Fibroblast of skin of left quadriceps (primary cell): Measurements from ENCODE around the gene CPA3.

Experiments used
- DNase-seq, 2 experiments: peaks; one replicate each; pipeline ENCODE4 v3.0.0-alpha.2; 2013; ENCODE audit warnings: low read depth in 2 of 2

The CPA3 gene, protein sequence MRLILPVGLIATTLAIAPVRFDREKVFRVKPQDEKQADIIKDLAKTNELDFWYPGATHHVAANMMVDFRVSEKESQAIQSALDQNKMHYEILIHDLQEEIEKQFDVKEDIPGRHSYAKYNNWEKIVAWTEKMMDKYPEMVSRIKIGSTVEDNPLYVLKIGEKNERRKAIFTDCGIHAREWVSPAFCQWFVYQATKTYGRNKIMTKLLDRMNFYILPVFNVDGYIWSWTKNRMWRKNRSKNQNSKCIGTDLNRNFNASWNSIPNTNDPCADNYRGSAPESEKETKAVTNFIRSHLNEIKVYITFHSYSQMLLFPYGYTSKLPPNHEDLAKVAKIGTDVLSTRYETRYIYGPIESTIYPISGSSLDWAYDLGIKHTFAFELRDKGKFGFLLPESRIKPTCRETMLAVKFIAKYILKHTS

DNA sequence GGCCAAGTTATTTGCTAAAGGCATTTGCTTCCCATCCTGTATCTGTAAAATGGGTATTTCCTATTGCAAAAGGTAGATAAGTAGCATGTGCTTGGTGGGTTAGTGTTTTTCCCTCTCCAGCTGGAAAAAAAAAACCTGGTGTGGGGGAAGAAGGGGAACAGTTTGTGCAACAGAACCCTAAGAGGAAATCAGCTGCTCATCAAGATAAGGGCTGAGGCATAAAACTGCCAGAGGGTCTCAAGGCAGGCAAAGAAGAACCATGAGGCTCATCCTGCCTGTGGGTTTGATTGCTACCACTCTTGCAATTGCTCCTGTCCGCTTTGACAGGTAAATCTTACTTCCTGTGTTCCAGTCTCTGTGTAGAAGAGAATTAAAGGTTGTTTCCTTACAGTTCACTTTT, at the start of gene CPA3:
Gene CPA3, plus strand, starts transcription at position 248 of the 400 bp plus-strand sequence. Its CDS starts 12 bp downstream, at position 260.
- DNase-seq: no peak

GRCh38 chr3:148815316-148816110, 49.6 kb upstream of the CPA3 start:
- DNase-seq: no peak

GRCh38 chr3:148816427-148816826, 48.7 kb upstream of the CPA3 start:
- DNase-seq: no peak

GRCh38 chr3:148816981-148817525, 48.0 kb upstream of the CPA3 start:
- no peak for DNase-seq

DNA sequence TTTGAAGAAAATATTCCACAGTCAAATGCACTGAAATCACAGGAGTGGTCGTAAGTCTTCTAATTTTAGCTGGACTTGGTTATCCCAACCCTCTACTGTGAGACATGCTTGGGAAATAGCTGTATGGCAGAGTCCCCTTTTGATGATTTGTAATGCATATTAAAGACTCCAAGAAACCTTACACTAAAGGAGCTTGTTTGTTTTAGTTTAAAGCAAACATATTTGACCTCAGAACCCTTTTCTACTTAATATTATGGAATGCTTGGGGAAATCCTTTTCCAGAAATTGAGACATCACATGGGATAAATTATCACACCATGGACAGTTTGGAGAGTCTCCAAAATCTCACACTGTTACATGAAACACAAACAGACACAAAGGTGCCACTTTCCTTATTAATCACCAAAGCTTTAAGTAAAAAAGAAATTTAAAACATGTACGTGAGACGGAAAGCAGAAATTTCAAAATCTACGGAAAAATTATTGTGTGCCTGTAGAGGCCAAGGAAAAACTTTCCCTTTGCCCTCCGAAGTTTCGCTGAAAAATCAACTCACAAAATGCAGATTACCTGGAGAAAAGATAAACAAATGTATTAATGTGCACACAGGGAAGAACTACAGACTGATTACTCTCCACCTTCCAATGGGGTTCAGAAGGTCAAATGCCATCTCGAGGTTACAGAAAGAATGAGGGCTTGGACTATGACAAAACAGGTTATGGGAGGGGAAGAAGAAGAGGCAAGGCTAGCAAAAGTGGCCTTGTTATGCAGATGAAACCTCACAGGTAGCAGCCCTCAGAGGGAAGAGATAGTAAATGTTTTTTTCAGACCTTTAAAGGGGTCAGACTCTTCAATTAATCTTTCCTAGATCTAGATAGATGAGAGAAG, 44.5 kb upstream of the CPA3 start:
- DNase-seq: no peak

DNA sequence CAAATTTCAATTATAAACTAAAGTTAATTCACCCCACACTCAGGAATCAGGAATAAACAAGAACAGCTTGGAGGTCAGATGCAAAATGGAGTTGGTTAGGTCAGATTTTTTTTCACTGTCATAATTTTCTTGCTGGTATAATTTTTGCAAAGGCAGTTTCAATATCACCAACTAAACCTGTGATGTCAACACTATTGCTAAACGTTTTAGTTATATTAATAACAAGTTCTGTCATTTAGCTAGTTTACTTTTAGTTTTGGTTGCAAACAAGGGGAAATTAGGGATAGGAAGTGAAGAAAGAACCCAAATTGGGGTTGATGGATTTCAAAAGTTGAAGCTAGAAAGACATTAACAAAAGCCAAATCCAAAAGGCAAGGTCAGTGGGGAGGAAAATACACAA, 42.1 kb upstream of the CPA3 start:
- no peak for DNase-seq

GRCh38 chr3:148825476-148825875, 39.6 kb upstream of the CPA3 start:
- no peak for DNase-seq

DNA sequence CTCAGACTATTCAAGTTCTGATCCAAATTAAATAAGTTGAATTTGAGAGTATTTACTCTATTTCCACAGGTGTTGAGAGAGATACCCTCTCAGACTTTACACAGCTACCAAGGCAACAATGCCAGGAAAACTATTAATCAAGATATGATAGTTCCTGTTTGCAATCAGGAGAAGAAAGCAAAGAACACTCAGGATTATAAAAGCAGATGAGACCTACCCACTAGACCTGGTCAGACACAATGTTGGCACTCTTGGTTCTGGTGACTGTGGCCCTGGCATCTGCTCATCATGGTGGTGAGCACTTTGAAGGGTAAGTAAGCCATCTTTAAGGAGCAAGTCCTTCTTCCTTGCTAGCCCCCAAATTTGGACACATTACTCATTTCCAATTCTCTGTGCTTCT, 37.5 kb upstream of the CPA3 start, which contains the start of gene CPB1:
Gene CPB1, plus strand, starts transcription at position 227 of the 400 bp plus-strand sequence. Its CDS starts 13 bp downstream, at position 240.
- no peak for DNase-seq

GRCh38 chr3:148828136-148828690, 36.9 kb upstream of the CPA3 start:
- DNase-seq: no peak

DNA sequence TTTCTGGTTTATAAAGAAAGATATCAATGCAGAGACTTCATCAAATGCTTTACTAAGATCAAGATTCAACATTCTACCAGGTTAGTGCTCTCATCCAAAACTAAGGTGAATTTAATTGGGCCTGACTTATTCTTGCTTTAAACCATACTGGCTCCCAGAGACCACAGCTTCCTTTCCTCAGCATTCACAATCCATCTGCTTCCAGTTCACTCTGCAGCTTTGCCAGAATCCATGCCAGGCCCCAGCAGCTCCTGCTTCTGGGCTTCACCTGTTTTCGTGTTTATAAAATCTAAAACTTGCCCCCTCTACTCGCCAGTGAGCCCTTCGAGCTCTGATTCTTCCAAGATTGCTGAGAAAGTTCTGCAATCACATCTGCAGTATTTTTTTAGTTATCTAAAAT, 35.2 kb upstream of the CPA3 start:
- DNase-seq: no peak

DNA sequence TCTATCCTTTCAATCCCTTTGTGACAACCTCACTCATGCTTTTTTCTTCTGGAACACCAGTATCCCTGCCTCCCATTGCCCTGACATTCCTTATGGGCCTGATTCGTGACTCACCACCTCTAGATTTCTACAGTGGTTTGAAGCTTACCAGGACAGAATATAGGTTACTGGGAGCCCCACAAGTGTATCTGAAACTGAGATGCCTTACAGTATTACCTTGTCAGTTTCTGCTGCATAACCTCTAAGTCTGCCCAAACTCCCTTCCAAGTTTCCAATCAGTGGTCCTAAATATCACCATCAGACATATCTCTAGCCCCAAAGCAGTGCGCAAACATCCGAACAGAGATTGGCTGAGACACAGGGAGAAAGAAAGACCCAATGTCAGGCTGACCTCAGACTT, 31.9 kb upstream of the CPA3 start:
- no peak for DNase-seq

GRCh38 chr3:148839805-148840204, 25.3 kb upstream of the CPA3 start:
- no peak for DNase-seq

DNA sequence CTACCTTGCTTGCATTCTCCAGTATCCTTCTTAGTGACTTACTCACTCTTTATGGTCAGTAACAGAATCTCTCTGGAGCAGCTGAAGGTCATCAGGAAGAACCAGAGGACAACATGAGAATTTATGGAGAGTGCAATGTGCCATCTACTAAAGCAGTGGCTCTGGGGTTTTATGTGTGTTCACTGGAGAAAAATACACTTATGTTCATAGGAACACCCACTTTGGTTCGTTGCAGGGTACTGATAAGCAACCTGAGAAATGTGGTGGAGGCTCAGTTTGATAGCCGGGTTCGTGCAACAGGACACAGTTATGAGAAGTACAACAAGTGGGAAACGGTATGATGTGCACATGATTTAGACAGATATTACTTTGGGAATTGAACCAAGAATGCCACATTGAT, 24.6 kb upstream of the CPA3 start:
- no peak for DNase-seq

- no peak for DNase-seq
Observed at GRCh38 chr3:148845756-148846395, 19.2 kb upstream of the CPA3 start.

DNA sequence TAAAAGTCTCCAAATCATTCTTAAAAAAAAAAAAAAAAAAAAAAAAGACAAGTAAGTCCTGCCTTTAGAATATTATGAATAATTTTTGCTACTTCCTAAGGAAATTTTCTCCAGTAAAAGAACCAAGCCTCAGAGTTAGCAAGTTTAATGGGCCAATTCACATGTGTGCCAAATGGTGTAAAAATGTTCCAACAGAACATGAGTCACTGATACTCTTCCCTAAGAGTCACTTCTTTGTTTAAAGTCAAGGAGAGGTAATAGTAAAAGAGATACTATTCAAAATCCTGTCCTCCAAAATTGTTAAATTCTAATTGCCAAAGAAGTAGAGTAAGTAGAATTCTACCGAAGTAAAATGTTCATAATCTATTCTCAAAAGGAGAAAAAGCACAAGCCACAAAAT, 17.7 kb upstream of the CPA3 start:
- DNase-seq: no peak

DNA sequence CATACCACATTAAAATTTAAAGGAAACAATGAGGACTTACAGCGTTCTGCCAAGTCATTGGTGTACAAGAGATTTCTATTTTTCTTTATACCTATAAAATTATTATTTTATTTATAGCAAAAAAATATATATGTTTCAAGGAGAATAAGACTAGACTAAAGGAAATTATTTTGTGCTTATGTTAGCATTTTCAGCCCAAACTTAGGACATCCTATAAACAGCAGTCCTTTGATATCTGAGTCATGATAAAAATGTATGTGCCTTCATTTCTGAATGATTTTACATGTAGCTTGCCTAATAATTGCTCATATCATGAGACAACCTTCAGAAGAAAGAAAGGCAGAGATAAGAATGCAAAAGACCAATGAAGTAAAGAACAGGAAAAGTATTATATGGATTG, 16.7 kb upstream of the CPA3 start:
- DNase-seq: no peak

GRCh38 chr3:148852271-148852992, 12.7 kb upstream of the CPA3 start:
- no peak for DNase-seq

GRCh38 chr3:148853076-148853475, 12.0 kb upstream of the CPA3 start:
- no peak for DNase-seq

GRCh38 chr3:148854061-148854460, 11.0 kb upstream of the CPA3 start:
- no peak for DNase-seq

DNA sequence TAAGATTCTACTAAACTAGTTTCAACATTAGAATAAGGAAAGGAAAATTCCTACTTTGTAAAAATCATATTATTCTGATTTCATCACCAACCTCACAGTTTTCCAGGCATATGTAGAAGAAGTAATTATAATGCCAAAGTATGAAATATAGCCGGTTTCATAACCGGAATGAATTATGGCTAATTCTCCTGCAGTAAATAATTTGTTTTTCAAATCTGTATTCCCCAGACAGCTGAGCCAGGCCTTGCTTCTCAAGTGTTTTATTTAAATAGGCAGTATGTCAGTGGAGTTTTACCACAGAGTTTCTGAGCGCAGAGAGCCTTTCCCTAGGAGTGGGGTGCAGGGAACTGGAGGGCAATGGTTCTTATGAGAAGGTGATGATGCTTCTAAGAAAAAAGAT, 8.7 kb upstream of the CPA3 start:
- DNase-seq: peak in 1 of 2 experiments; percentile 32
